Measurements from ENCODE around the gene FXYD6.

FXYD6 gene

GRCh38 chr11:117874253-117874909 is 2.1 kb downstream of the FXYD6 start:
- TF ChIP-seq, protein P1, sequence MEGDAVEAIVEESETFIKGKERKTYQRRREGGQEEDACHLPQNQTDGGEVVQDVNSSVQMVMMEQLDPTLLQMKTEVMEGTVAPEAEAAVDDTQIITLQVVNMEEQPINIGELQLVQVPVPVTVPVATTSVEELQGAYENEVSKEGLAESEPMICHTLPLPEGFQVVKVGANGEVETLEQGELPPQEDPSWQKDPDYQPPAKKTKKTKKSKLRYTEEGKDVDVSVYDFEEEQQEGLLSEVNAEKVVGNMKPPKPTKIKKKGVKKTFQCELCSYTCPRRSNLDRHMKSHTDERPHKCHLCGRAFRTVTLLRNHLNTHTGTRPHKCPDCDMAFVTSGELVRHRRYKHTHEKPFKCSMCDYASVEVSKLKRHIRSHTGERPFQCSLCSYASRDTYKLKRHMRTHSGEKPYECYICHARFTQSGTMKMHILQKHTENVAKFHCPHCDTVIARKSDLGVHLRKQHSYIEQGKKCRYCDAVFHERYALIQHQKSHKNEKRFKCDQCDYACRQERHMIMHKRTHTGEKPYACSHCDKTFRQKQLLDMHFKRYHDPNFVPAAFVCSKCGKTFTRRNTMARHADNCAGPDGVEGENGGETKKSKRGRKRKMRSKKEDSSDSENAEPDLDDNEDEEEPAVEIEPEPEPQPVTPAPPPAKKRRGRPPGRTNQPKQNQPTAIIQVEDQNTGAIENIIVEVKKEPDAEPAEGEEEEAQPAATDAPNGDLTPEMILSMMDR (IDR thresholded peaks at IDR 0.05): no peak

- TF ChIP-seq, protein P1 (IDR thresholded peaks at IDR 0.05): no peak
These were observed 2.7 kb downstream of the FXYD6 start for GRCh38 chr11:117873828-117874125.

DNA sequence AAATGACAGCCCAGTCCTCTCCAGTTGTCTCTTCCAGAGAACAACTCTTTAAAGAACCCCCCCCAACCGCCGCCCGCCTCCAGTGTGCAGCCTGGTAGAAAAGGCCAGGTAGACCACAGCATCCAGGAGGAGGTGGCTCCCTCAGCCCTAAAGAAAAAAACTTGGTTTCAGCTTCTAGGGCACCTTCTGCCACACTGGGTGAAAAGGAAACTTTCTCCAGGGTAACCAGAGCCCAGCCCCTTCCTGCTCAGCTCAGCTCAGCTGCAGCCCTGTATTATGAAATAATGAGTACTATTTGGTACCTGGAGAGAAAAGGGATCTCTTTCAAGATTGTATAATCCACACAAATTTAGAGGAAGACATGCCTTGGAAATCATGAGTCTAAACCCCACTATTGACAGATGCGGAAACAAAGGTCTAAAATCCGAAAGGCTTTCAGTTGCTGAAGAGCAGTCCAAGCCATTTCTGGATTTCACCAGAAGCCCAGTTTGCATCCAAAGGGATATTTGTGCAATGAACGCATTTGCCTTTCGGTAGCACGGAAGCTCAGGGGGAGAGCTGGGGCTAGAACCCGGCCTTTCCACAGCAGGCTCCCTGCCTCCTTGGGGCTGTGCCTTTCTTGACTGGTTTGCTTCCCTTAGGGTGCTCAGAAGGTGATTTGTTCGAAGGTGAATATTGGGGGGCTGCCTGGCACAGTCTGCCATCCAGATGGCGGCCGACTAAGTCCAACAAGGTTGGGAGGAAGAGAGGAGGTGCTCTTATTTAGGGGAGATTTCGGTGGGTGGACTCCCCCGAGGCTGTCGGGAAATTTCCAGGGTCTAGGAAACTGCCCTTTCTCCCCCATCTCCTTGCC is 3.3 kb downstream of the FXYD6 start:
- TF ChIP-seq, protein P1 (IDR thresholded peaks at IDR 0.05): no peak

DNA sequence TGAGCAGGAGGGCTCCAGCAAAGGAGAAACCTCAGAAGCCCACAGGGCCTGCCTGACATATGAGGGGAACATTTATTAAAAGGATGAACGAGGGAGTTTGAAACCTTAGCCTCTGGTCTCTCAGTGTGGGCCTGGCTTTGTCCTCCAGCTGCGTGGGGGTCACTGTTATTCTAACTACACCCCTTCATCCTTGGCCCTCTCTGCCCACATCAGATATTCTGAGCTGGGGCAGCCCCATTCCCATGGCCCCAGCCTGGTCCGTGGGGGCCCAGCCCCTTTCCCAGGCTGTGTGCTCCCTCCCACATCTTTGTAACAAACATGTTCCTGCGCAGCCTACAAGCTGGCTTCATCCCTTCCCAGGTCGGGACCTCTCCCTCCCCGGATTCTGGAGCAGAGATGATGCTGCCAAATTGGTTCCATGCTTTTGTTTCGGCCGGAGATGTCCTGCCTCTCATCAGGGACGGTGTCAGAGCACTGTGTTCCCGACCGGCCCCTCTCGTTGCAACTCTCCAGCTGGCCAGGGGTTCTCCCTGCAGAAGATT is 4.0 kb downstream of the FXYD6 start:
- TF ChIP-seq, protein P1 (IDR thresholded peaks at IDR 0.05): no peak

DNA sequence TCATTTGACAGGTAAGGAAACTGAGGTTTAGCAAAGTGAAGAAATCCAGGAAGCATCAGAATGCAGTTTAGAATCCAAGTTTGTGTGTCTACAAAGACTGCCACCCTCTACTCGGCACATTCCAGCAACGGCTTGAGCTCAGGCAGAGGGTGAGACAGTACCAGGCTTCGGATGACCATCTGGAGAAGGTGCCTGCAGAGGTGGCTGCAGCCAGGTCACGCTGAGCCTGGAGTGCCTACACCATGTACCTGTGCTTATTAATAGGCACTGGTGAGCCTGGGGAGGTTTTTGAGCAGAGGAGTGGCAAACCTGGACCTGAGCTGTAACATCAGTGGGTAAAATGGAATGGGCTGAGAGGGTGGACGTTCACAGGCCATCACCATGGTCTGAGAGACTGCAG is 4.7 kb downstream of the FXYD6 start:
- TF ChIP-seq, protein P1 (IDR thresholded peaks at IDR 0.05): no peak

DNA sequence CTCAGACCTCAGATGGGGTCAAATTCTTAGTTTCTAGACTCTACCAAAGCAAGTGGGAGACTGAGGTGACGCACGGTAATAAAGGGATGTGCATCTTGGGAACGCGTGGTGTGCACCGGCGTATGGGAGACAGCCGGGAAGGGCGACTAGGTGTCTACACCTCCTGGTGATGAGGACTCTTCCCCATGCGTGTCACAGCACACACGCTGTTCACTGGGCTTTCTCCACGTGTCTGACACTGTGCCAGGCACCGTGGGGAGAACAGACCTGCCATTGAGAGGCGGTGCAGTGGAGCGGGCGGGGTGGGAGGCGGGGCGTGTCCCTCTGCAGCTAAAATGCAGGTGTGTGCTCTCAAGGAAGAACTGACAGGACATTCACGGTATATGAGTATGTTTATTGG is 5.3 kb downstream of the FXYD6 start:
- TF ChIP-seq, protein P1 (IDR thresholded peaks at IDR 0.05): no peak

GRCh38 chr11:117870103-117870952 is 6.1 kb downstream of the FXYD6 start:
- TF ChIP-seq, protein P1 (IDR thresholded peaks at IDR 0.05): no peak

Measured in LNCAP (cell line).